Parathyroid adenoma (tissue), 2 donors: Measurements from ENCODE around the gene FAP.

Experiments
- H2AFZ ChIP-seq: fragments of 300-600 bp; sonication (generic); one replicate; pipeline ENCODE4 v1.7.0; 2017; ENCODE audit warnings: antibody characterized with exemption, mild to moderate bottlenecking
- H3K27ac ChIP-seq: fragments of 300-600 bp; sonication (generic); one replicate; pipeline ENCODE4 v1.7.0; 2017
- H3K27me3 ChIP-seq: fragments of 300-600 bp; sonication (generic); one replicate; pipeline ENCODE4 v1.7.0; 2017; ENCODE audit warnings: low read length; ENCODE audit not compliant: control insufficient read depth, insufficient read depth
- H3K36me3 ChIP-seq: fragments of 300-600 bp; sonication (generic); one replicate; pipeline ENCODE4 v1.7.0; 2017; ENCODE audit warnings: low read length; ENCODE audit not compliant: control insufficient read depth, insufficient read depth
- H3K4me1 ChIP-seq: fragments of 300-600 bp; sonication (generic); one replicate; pipeline ENCODE4 v1.7.0; 2017; ENCODE audit warnings: control low read depth
- H3K4me2 ChIP-seq: fragments of 300-600 bp; sonication (generic); one replicate; pipeline ENCODE4 v1.7.0; 2017; ENCODE audit warnings: low read length
- H3K4me3 ChIP-seq: fragments of 300-600 bp; sonication (generic); one replicate; pipeline ENCODE4 v1.7.0; 2017; ENCODE audit warnings: low read depth, low read length
- H3K79me2 ChIP-seq: fragments of 300-600 bp; sonication (generic); one replicate; pipeline ENCODE4 v1.7.0; 2017; ENCODE audit warnings: control low read depth
- H3K9ac ChIP-seq: fragments of 300-600 bp; sonication (generic); one replicate; pipeline ENCODE4 v1.7.0; 2017; ENCODE audit warnings: mild to moderate bottlenecking
- H3K9me3 ChIP-seq: fragments of 300-600 bp; sonication (generic); one replicate; pipeline ENCODE4 v1.7.0; 2017; ENCODE audit warnings: low read length; ENCODE audit not compliant: control insufficient read depth
- CTCF ChIP-seq: fragments of 300-600 bp; sonication (generic); IDR thresholded peaks from one replicate; pipeline ENCODE4 v1.7.0; 2017; ENCODE audit warnings: antibody characterized with exemption, mild to moderate bottlenecking
- donor health status: primary hyperparathyroidism.

FAP gene

GRCh38 chr2:162265666-162266459 is 22.6 kb upstream of the FAP start:
- Histone ChIP-seq H2AFZ (no peak overlapping the region), H3K4me1 (no peaks in the 10 kb centered on the region), H3K79me2 (no peaks in the 10 kb centered on the region), H3K9me3 (no peaks in the 10 kb centered on the region), H3K4me2 (no peak overlapping the region), H3K27me3 (no peaks in the 10 kb centered on the region), H3K4me3 (no peak overlapping the region), H3K9ac (no peak overlapping the region), H3K36me3 (no peaks in the 10 kb centered on the region), H3K27ac (no peak overlapping the region)
- no peak for TF ChIP-seq CTCF

- no peak overlapping the region for H3K9ac ChIP-seq
- no peak overlapping the region for H3K27ac ChIP-seq
- TF ChIP-seq CTCF: no peak
- no peak overlapping the region for H2AFZ ChIP-seq
- H3K4me3 ChIP-seq: no peak overlapping the region
- no peaks in the 10 kb centered on the region for H3K27me3 ChIP-seq
- H3K79me2 ChIP-seq: no peaks in the 10 kb centered on the region
- H3K4me2 ChIP-seq: no peak overlapping the region
- H3K36me3 ChIP-seq: no peaks in the 10 kb centered on the region
- H3K4me1 ChIP-seq: no peaks in the 10 kb centered on the region
- no peaks in the 10 kb centered on the region for H3K9me3 ChIP-seq
These were observed 18.0 kb upstream of the FAP start for GRCh38 chr2:162261032-162261945.

- Histone ChIP-seq H3K4me3 (no peak overlapping the region), H3K9me3 (no peaks in the 10 kb centered on the region), H3K79me2 (no peaks in the 10 kb centered on the region), H3K36me3 (no peaks in the 10 kb centered on the region), H3K9ac (no peak overlapping the region), H3K4me2 (no peak overlapping the region), H2AFZ (no peak overlapping the region), H3K27me3 (no peaks in the 10 kb centered on the region), H3K4me1 (no peaks in the 10 kb centered on the region), H3K27ac (no peak overlapping the region)
- TF ChIP-seq CTCF: no peak
These were observed 15.4 kb upstream of the FAP start for GRCh38 chr2:162258686-162259085.

GRCh38 chr2:162258169-162258568 is 14.9 kb upstream of the FAP start:
- H3K27ac ChIP-seq: no peak overlapping the region
- H3K4me2 ChIP-seq: no peak overlapping the region

More at GRCh38 chr2:162258169-162258568, 14.9 kb upstream of the FAP start:
- Histone ChIP-seq H3K9me3 (no peaks in the 10 kb centered on the region), H3K36me3 (no peaks in the 10 kb centered on the region), H3K9ac (no peak overlapping the region), H3K79me2 (no peaks in the 10 kb centered on the region), H3K27me3 (no peaks in the 10 kb centered on the region), H3K4me1 (no peaks in the 10 kb centered on the region), H3K4me3 (no peak overlapping the region), H2AFZ (no peak overlapping the region)
- TF ChIP-seq CTCF: no peak
